ENCODE results near the gene MARCHF9. TPM values are rescaled to one million over a fixed set of nuclear protein-coding genes. Genes with fewer than 3 reads are reported as not detected.
A peak's percentile ranks its signal among the peaks of the same experiment; 100 is the strongest.

The MARCHF9 gene
- total RNA-seq, 1 experiment from 2014 or later = 21.8 TPM

- CTCF ChIA-PET = interaction anchor here (1.1 kb wide), 1 partner anchor 9 kb away, joined by 3 read pairs; no protein-coding TSS in a partner anchor
- RAD21 ChIA-PET (ENCODE audit: low non-redundant PET in 1 of 2, low total read pairs in 2 of 2, uncharacterized antibody in 2 of 2, unreplicated experiment in 2 of 2) = no interaction called here
- H3K79me2 ChIP-seq (ENCODE audit: insufficient read depth, low read length) = no peaks in the 10 kb centered on the region
- H3K36me3 ChIP-seq (ENCODE audit: control insufficient read depth in 1 of 2, insufficient read depth in 2 of 2, low read length in 2 of 2) = peaks cover 3 to 15% of the 10 kb centered on the region in 2 experiments; a peak in 3 of 4 replicates
- H3K9me2 ChIP-seq (ENCODE audit: insufficient read depth) = no peaks in the 10 kb centered on the region
- no peak overlapping the region for H2AFZ ChIP-seq (ENCODE audit: low read depth, low read length, poor library complexity, severe bottlenecking)
- no peak overlapping the region for H3K4me3 ChIP-seq (replicated peaks in 1 of 2; ENCODE audit: low read depth in 1 of 2, low read length in 2 of 2)
- no peaks in the 10 kb centered on the region for H3K9me3 ChIP-seq (ENCODE audit: control insufficient read depth in 1 of 2, insufficient read depth in 1 of 2, low read depth in 1 of 2, low read length in 2 of 2)
- no peak overlapping the region for H3K4me2 ChIP-seq (ENCODE audit: low read length)
- no peaks in the 10 kb centered on the region for H3K4me1 ChIP-seq (ENCODE audit: control insufficient read depth in 1 of 2, insufficient read depth in 2 of 2, low read length in 2 of 2)
- no peak for DNase-seq (ENCODE audit: low read depth, low spot score)
- intact Hi-C loops (cut with micrococcal nuclease) = no loop called here
- no peaks in the 10 kb centered on the region for H3K27me3 ChIP-seq (ENCODE audit: insufficient read depth, low read length)
- BruUV-seq (replicated peaks) = no TSS peak
- TF ChIP-seq CTCF (IDR thresholded peaks at IDR 0.05 in 2 of 3, conservative IDR thresholded peaks at IDR 0.05 in 1 of 3; ENCODE audit: borderline replicate concordance in 1 of 3, insufficient read depth in 1 of 3, low read depth in 2 of 3, low read length in 2 of 3) = no peak
- POLR2A ChIA-PET = no interaction called here
- no peaks in the 10 kb centered on the region for H4K20me1 ChIP-seq (ENCODE audit: insufficient read depth)
- ATAC-seq = no peak
- no peak overlapping the region for H3K9ac ChIP-seq (ENCODE audit: low read length)
- H3K27ac ChIP-seq (ENCODE audit: low read depth, low read length) = no peak overlapping the region
Observed at GRCh38 chr12:57719777-57720605, 34.9 kb upstream of the MARCHF9 start.

GRCh38 chr12:57720606-57721595 is 34.0 kb upstream of the MARCHF9 start:
- Histone ChIP-seq H3K9me2 (ENCODE audit: insufficient read depth) (no peaks in the 10 kb centered on the region), H3K27ac (ENCODE audit: low read depth, low read length) (no peak overlapping the region), H3K9me3 (ENCODE audit: control insufficient read depth in 1 of 2, insufficient read depth in 1 of 2, low read depth in 1 of 2, low read length in 2 of 2) (no peaks in the 10 kb centered on the region), H3K9ac (ENCODE audit: low read length) (no peak overlapping the region), H4K20me1 (ENCODE audit: insufficient read depth) (no peaks in the 10 kb centered on the region), H3K4me2 (ENCODE audit: low read length) (no peak overlapping the region), H3K4me1 (ENCODE audit: control insufficient read depth in 1 of 2, insufficient read depth in 2 of 2, low read length in 2 of 2) (peaks cover 2 to 3% of the 10 kb centered on the region in 2 experiments; a peak in 2 of 4 replicates), H3K27me3 (ENCODE audit: insufficient read depth, low read length) (no peaks in the 10 kb centered on the region), H3K4me3 (replicated peaks in 1 of 2; ENCODE audit: low read depth in 1 of 2, low read length in 2 of 2) (no peak overlapping the region), H2AFZ (ENCODE audit: low read depth, low read length, poor library complexity, severe bottlenecking) (no peak overlapping the region), H3K36me3 (ENCODE audit: control insufficient read depth in 1 of 2, insufficient read depth in 2 of 2, low read length in 2 of 2) (peaks cover 3 to 15% of the 10 kb centered on the region in 2 experiments; a peak in 3 of 4 replicates), H3K79me2 (ENCODE audit: insufficient read depth, low read length) (no peaks in the 10 kb centered on the region)
- ATAC-seq = no peak
- no peak for DNase-seq (ENCODE audit: low read depth, low spot score)
- ChIA-PET POLR2A (no interaction called here), RAD21 (ENCODE audit: low non-redundant PET in 1 of 2, low total read pairs in 2 of 2, uncharacterized antibody in 2 of 2, unreplicated experiment in 2 of 2) (no interaction called here), CTCF (interaction anchor here (1.1 kb wide), 1 partner anchor 8 kb away, joined by 3 read pairs; no protein-coding TSS in a partner anchor)
- BruUV-seq (replicated peaks) = TSS peak; percentile 77
- no peak for TF ChIP-seq YY1 (IDR thresholded peaks at IDR 0.05; ENCODE audit: extremely low read depth, insufficient replicate concordance, low read depth, low read length)
- TF ChIP-seq CEBPB (IDR thresholded peaks at IDR 0.05; ENCODE audit: low read depth) = no peak
- TF ChIP-seq TCF7L2 (IDR thresholded peaks at IDR 0.05; ENCODE audit: borderline replicate concordance, extremely low read depth, insufficient read depth, insufficient read length) = no peak
- no peak for TF ChIP-seq EZH2 (IDR thresholded peaks at IDR 0.05)
- no peak for TF ChIP-seq SP1 (IDR thresholded peaks at IDR 0.05; ENCODE audit: low read depth)
- TF ChIP-seq REST (IDR thresholded peaks at IDR 0.05; ENCODE audit: low read depth) = no peak
- no peak for TF ChIP-seq JUND (IDR thresholded peaks at IDR 0.05)
- TF ChIP-seq RAD21 (IDR thresholded peaks at IDR 0.05; ENCODE audit: low read depth) = no peak
- no peak for TF ChIP-seq POLR2A (IDR thresholded peaks at IDR 0.05; ENCODE audit: borderline replicate concordance, extremely low read depth, insufficient read depth, insufficient read length)
- no peak for TF ChIP-seq FOSL1 (IDR thresholded peaks at IDR 0.05; ENCODE audit: low read depth)
- intact Hi-C loops (cut with micrococcal nuclease) = no loop called here

Measured in HCT116 (cell line).